Smooth muscle cell (in vitro differentiated cells): ENCODE measurements around the gene NELL1. TPM values are rescaled to one million over a fixed set of nuclear protein-coding genes. Genes with fewer than 3 reads are reported as not detected.

Experiments used
- DNase-seq: peaks from one replicate; lab custom pipeline; 2025; ENCODE audit not compliant: unreplicated experiment; lab: John Stamatoyannopoulos, UW
- H2AFZ ChIP-seq: fragments of 200-600 bp; sonication (generic); 2 replicates; pipeline ENCODE4 v1.6.0; 2016; ENCODE audit warnings: antibody characterized with exemption, low read depth, mild to moderate bottlenecking
- H3F3A ChIP-seq: fragments of 200-600 bp; sonication (generic); 2 replicates; pipeline ENCODE4 v1.6.0; 2017; ENCODE audit warnings: antibody characterized with exemption, low read depth
- H3K27ac ChIP-seq: fragments of 200-600 bp; sonication (generic); 2 replicates; pipeline ENCODE4 v1.5.1; 2016; ENCODE audit warnings: low read depth, mild to moderate bottlenecking
- H3K27me3 ChIP-seq: fragments of 200-600 bp; sonication (generic); 2 replicates; pipeline ENCODE4 v1.6.1; 2016; ENCODE audit warnings: low read depth, mild to moderate bottlenecking
- H3K36me3 ChIP-seq: fragments of 200-600 bp; sonication (generic); 2 replicates; pipeline ENCODE4 v1.5.1; 2016; ENCODE audit warnings: low read depth
- H3K4me1 ChIP-seq: fragments of 200-600 bp; sonication (generic); 2 replicates; pipeline ENCODE4 v1.5.1; 2016; ENCODE audit warnings: low read depth
- H3K4me2 ChIP-seq: fragments of 200-600 bp; sonication (generic); 2 replicates; pipeline ENCODE4 v1.6.0; 2016; ENCODE audit warnings: mild to moderate bottlenecking
- H3K4me3 ChIP-seq: fragments of 200-600 bp; sonication (generic); 2 replicates; pipeline ENCODE4 v1.5.1; 2016; ENCODE audit warnings: mild to moderate bottlenecking
- H3K79me2 ChIP-seq: fragments of 200-600 bp; sonication (generic); 2 replicates; pipeline ENCODE4 v1.6.0; 2016; ENCODE audit warnings: low read depth, mild to moderate bottlenecking
- H3K9ac ChIP-seq: fragments of 200-600 bp; sonication (generic); 2 replicates; pipeline ENCODE4 v1.6.0; 2016; ENCODE audit warnings: low read depth
- H3K9me3 ChIP-seq: fragments of 200-600 bp; sonication (generic); replicated peaks from 2 replicates; pipeline ENCODE4 v1.5.1; 2016; ENCODE audit warnings: low read depth
- H4K20me1 ChIP-seq: fragments of 200-600 bp; sonication (generic); 2 replicates; pipeline ENCODE4 v1.6.0; 2016; ENCODE audit warnings: low read depth
- CTCF ChIP-seq: fragments of 200-600 bp; sonication (generic); IDR thresholded peaks from 2 replicates; pipeline ENCODE4 v1.5.1; 2017; ENCODE audit warnings: borderline replicate concordance, mild to moderate bottlenecking, antibody characterized with exemption; ENCODE audit not compliant: insufficient read depth, poor library complexity, severe bottlenecking
- WGBS: methylation state at CpG from one replicate; pipeline ENCODE4 v1.1.7; 2016; ENCODE audit warnings: low lambda C conversion rate; 5-methylcytosine and 5-hydroxymethylcytosine counted together
- polyA plus RNA-seq: library from polyadenylated mRNA; unstranded; fragments of >200 nt; fragmentation: Nextera tagmentation; extraction: Ambion mirVana; gene quantifications from 2 replicates; pipeline ENCODE4 v1.2.1, GENCODE V29; 2016
- total RNA-seq: library from RNA; depleted of rRNA; stranded (reverse); fragments of >200 nt; gene quantifications from 2 replicates; pipeline ENCODE4 v1.2.3, GENCODE V29; 2014

NELL1 gene
- total and polyA plus RNA-seq, 2 experiments from 2014 or later, result not detected

GRCh38 chr11:20894296-20894695 is 224.9 kb downstream of the NELL1 start:
- no peaks in the 10 kb centered on the region for H3K9me3 ChIP-seq
- H3K9ac ChIP-seq, result no peak overlapping the region
- no peak for DNase-seq
- no peak overlapping the region for H2AFZ ChIP-seq
- no peaks in the 10 kb centered on the region for H3K36me3 ChIP-seq
- H3K4me3 ChIP-seq, result no peak overlapping the region
- H3K79me2 ChIP-seq, result no peaks in the 10 kb centered on the region
- no peak overlapping the region for H3K4me2 ChIP-seq
- no peaks in the 10 kb centered on the region for H3K27me3 ChIP-seq
- TF ChIP-seq CTCF, result no peak
- H3K4me1 ChIP-seq, result no peaks in the 10 kb centered on the region
- no peaks in the 10 kb centered on the region for H3F3A ChIP-seq
- no peaks in the 10 kb centered on the region for H4K20me1 ChIP-seq
- H3K27ac ChIP-seq, result no peak overlapping the region

GRCh38 chr11:20909995-20910726 is 240.8 kb downstream of the NELL1 start:
- no peak overlapping the region for H3K9ac ChIP-seq
- no peak overlapping the region for H2AFZ ChIP-seq
- H3K36me3 ChIP-seq, result no peaks in the 10 kb centered on the region
- no peaks in the 10 kb centered on the region for H3K27me3 ChIP-seq
- no peak overlapping the region for H3K27ac ChIP-seq
- H3K9me3 ChIP-seq, result no peaks in the 10 kb centered on the region
- H3K79me2 ChIP-seq, result no peaks in the 10 kb centered on the region
- TF ChIP-seq CTCF, result no peak
- DNase-seq, result no peak
- no peaks in the 10 kb centered on the region for H3F3A ChIP-seq
- peaks cover 7% of the 10 kb centered on the region for H3K4me1 ChIP-seq
- H3K4me2 ChIP-seq, result no peak overlapping the region
- no peak overlapping the region for H3K4me3 ChIP-seq
- WGBS, result 83% methylated on average over 7 of the region's 7 CpGs
- H4K20me1 ChIP-seq, result no peaks in the 10 kb centered on the region

GRCh38 chr11:20910733-20911132 is 241.3 kb downstream of the NELL1 start:
- no peaks in the 10 kb centered on the region for H3K9me3 ChIP-seq
- no peak overlapping the region for H3K9ac ChIP-seq
- H4K20me1 ChIP-seq, result no peaks in the 10 kb centered on the region
- H3K27me3 ChIP-seq, result no peaks in the 10 kb centered on the region
- H3K79me2 ChIP-seq, result no peaks in the 10 kb centered on the region
- no peak for TF ChIP-seq CTCF
- DNase-seq, result no peak
- H3K27ac ChIP-seq, result no peak overlapping the region
- no peak overlapping the region for H2AFZ ChIP-seq
- no peak overlapping the region for H3K4me2 ChIP-seq
- H3K4me1 ChIP-seq, result peaks cover 7% of the 10 kb centered on the region
- no peaks in the 10 kb centered on the region for H3K36me3 ChIP-seq
- no peak overlapping the region for H3K4me3 ChIP-seq
- no peaks in the 10 kb centered on the region for H3F3A ChIP-seq

GRCh38 chr11:20912065-20912821 is 242.9 kb downstream of the NELL1 start:
- no peaks in the 10 kb centered on the region for H3F3A ChIP-seq
- no peaks in the 10 kb centered on the region for H3K27me3 ChIP-seq
- H3K27ac ChIP-seq, result no peak overlapping the region
- no peak overlapping the region for H2AFZ ChIP-seq
- no peaks in the 10 kb centered on the region for H3K9me3 ChIP-seq
- no peak for TF ChIP-seq CTCF
- H4K20me1 ChIP-seq, result no peaks in the 10 kb centered on the region
- no peak overlapping the region for H3K4me2 ChIP-seq
- no peak for DNase-seq
- no peak overlapping the region for H3K4me3 ChIP-seq
- WGBS, result 55% methylated on average over 2 of the region's 2 CpGs
- no peaks in the 10 kb centered on the region for H3K79me2 ChIP-seq
- no peak overlapping the region for H3K9ac ChIP-seq
- peaks cover 7% of the 10 kb centered on the region for H3K4me1 ChIP-seq
- no peaks in the 10 kb centered on the region for H3K36me3 ChIP-seq
